Skeletal muscle tissue (tissue), 4 donors: ENCODE measurements around the gene DSCAML1. TPM values are rescaled to one million over a fixed set of nuclear protein-coding genes. Genes with fewer than 3 reads are reported as not detected.

Source experiments
- H3K27ac ChIP-seq: one replicate; pipeline ENCODE4 v1.7.0; 2013; ENCODE audit warnings: mild to moderate bottlenecking, low read depth, low read length, inconsistent platforms
- H3K27me3 ChIP-seq, 3 donors: one replicate each; pipeline ENCODE4 v1.7.0; 2013; ENCODE audit warnings: low read length in 3 of 3; ENCODE audit not compliant: control insufficient read depth in 3 of 3, insufficient read depth in 3 of 3
- H3K36me3 ChIP-seq, 3 donors: one replicate each; pipeline ENCODE4 v1.7.0; 2013; ENCODE audit warnings: low read length in 3 of 3; ENCODE audit not compliant: control insufficient read depth in 3 of 3, insufficient read depth in 3 of 3
- H3K4me1 ChIP-seq, 3 donors: one replicate each; pipeline ENCODE4 v1.7.0; 2013; ENCODE audit warnings: low read length in 3 of 3, mild to moderate bottlenecking in 3 of 3; ENCODE audit not compliant: control insufficient read depth in 3 of 3, insufficient read depth in 3 of 3
- H3K4me3 ChIP-seq, 3 donors: one replicate each; pipeline ENCODE4 v1.7.0; 2013; ENCODE audit warnings: low read length in 3 of 3
- H3K9ac ChIP-seq, 3 donors: one replicate each; pipeline ENCODE4 v1.7.0; 2013; ENCODE audit warnings: low read length in 3 of 3, mild to moderate bottlenecking in 3 of 3, moderate library complexity in 2 of 3, low read depth in 1 of 3
- H3K9me3 ChIP-seq, 3 donors: one replicate each; pipeline ENCODE4 v1.7.0; 2013; ENCODE audit warnings: low read length in 3 of 3; ENCODE audit not compliant: control insufficient read depth in 3 of 3
- total RNA-seq: library from RNA; depleted of rRNA; stranded (reverse); fragments of >200 nt; gene quantifications from one replicate; pipeline ENCODE4 v1.2.3, GENCODE V29; 2014
- donor health status: Osteomylitis.

The DSCAML1 gene
- total RNA-seq, 1 donor from 2014 or later: 0.52 TPM

GRCh38 chr11:117420598-117420997, 376.4 kb downstream of the DSCAML1 start:
- Histone ChIP-seq H3K36me3 (no peaks in the 10 kb centered on the region), H3K9me3 (no peaks in the 10 kb centered on the region), H3K4me1 (no peaks in the 10 kb centered on the region), H3K27ac (no peak overlapping the region), H3K27me3 (peaks cover 1 to 4% (median 2%) of the 10 kb centered on the region in 3 donors), H3K9ac (no peak overlapping the region), H3K4me3 (no peak overlapping the region)

DNA sequence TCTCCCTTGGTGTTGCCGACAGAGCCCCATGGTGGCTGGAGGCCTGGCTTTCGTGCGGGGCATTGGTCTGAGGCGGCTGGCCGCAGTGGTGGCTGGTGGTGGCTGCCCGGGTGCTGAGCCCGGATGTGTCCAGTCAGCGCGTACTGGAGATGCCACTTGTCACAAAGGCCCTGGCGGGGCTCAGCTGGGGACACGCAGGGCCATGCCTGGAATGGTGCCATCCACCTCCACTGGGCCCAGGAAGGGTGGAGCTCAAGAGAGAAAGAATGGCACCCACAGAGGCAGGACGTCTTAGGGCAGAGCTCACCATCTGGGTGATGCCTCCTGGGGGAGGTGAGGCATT, 376.9 kb downstream of the DSCAML1 start:
- no peaks in the 10 kb centered on the region for H3K36me3 ChIP-seq
- H3K4me1 ChIP-seq: no peaks in the 10 kb centered on the region
- no peak overlapping the region for H3K27ac ChIP-seq
- H3K9me3 ChIP-seq: no peaks in the 10 kb centered on the region
- H3K4me3 ChIP-seq: no peak overlapping the region
- H3K27me3 ChIP-seq: peaks cover 0 to 3% (median 2%) of the 10 kb centered on the region in 3 donors
- no peak overlapping the region for H3K9ac ChIP-seq

- H3K4me3 ChIP-seq: no peak overlapping the region
- H3K4me1 ChIP-seq: no peaks in the 10 kb centered on the region
- no peak overlapping the region for H3K27ac ChIP-seq
- no peak overlapping the region for H3K9ac ChIP-seq
- H3K27me3 ChIP-seq: peaks cover 0 to 3% (median 2%) of the 10 kb centered on the region in 3 donors
- no peaks in the 10 kb centered on the region for H3K9me3 ChIP-seq
- H3K36me3 ChIP-seq: no peaks in the 10 kb centered on the region
Measured at GRCh38 chr11:117419482-117420142, 377.4 kb downstream of the DSCAML1 start.

DNA sequence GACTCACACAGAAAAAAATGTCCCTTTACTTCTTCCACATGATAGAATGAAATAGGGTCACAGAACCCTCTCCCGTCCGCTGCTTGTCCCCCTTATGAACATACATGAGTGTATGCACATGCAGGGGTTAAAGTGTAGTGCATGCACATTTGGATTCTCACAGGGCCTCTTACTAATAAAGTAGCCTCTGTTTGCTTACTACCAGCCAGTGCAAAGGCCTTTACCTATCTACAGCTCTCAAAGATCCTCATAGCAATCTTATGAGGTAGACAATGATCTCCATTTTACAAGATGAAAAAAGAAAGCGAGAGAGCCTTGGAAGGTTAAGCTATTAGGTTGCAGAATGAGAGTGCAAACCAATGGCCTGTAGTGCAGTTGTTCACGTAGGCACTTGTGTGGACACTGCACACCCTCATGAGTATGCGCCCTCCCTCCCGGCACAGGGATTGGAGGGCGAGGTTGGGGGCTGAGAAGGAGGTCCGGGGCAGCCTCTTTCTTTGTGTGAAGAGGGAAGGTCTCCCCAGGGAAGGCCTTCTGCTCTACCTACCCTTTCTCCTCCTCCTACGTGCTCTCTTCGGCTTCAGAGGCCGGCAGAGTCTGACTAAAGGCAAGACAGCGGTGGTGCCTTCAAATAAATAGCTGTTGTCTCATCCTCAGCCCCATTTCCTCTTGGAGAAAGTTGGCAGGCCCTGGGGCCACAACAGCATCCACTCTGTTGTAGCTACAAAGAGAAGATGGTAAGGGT, 378.1 kb downstream of the DSCAML1 start:
- H3K4me1 ChIP-seq: no peaks in the 10 kb centered on the region
- H3K27ac ChIP-seq: no peak overlapping the region
- H3K36me3 ChIP-seq: no peaks in the 10 kb centered on the region
- no peak overlapping the region for H3K9ac ChIP-seq
- H3K4me3 ChIP-seq: no peak overlapping the region
- H3K9me3 ChIP-seq: no peaks in the 10 kb centered on the region
- peaks cover 0 to 3% (median 2%) of the 10 kb centered on the region in 3 donors for H3K27me3 ChIP-seq

DNA sequence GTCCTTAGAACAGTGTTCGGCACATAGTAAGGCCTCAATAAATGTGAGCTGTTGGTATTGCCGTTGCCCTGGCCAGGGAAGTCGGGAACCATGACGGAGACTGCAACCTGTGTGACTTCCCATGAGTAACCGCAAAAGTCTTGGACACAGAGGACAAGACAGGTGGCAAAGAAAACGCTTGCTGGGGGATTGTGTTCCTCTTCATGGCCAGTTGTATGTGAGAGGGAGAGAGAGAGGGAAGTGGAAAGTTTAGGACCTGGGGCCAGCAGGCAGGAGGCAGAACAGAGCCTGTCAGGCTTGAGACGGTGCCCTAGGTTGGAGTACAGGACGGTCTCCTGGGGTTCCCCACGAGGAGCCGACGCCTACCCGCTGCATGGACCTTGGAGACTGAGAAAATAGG, 379.2 kb downstream of the DSCAML1 start:
- Histone ChIP-seq H3K36me3 (no peaks in the 10 kb centered on the region), H3K27ac (no peak overlapping the region), H3K4me3 (no peak overlapping the region), H3K27me3 (peaks cover 0 to 2% (median 0%) of the 10 kb centered on the region in 3 donors), H3K4me1 (no peaks in the 10 kb centered on the region), H3K9ac (no peak overlapping the region), H3K9me3 (no peaks in the 10 kb centered on the region)

- Histone ChIP-seq H3K9me3 (no peaks in the 10 kb centered on the region), H3K36me3 (peaks cover 0 to 2% (median 0%) of the 10 kb centered on the region in 3 donors), H3K27ac (no peak overlapping the region), H3K4me1 (no peaks in the 10 kb centered on the region), H3K27me3 (peaks cover 0 to 2% (median 0%) of the 10 kb centered on the region in 3 donors), H3K4me3 (no peak overlapping the region), H3K9ac (no peak overlapping the region)
Measured at GRCh38 chr11:117417342-117417741, 379.7 kb downstream of the DSCAML1 start.

GRCh38 chr11:117415358-117415896, 381.6 kb downstream of the DSCAML1 start:
- Histone ChIP-seq H3K27me3 (no peaks in the 10 kb centered on the region), H3K9ac (no peak overlapping the region), H3K4me1 (no peaks in the 10 kb centered on the region), H3K27ac (no peak overlapping the region), H3K36me3 (peaks cover 4 to 8% (median 5%) of the 10 kb centered on the region in 3 donors), H3K4me3 (no peak overlapping the region), H3K9me3 (no peaks in the 10 kb centered on the region)

- no peak overlapping the region for H3K4me3 ChIP-seq
- no peaks in the 10 kb centered on the region for H3K9me3 ChIP-seq
- H3K4me1 ChIP-seq: no peaks in the 10 kb centered on the region
- no peak overlapping the region for H3K27ac ChIP-seq
- no peaks in the 10 kb centered on the region for H3K27me3 ChIP-seq
- peaks cover 5 to 10% (median 6%) of the 10 kb centered on the region in 3 donors for H3K36me3 ChIP-seq
- H3K9ac ChIP-seq: no peak overlapping the region
Measured at GRCh38 chr11:117414724-117415123, 382.3 kb downstream of the DSCAML1 start.

- H3K9ac ChIP-seq: no peak overlapping the region
Measured at GRCh38 chr11:117413616-117414015, 383.4 kb downstream of the DSCAML1 start.

GRCh38 chr11:117412653-117413275, 384.3 kb downstream of the DSCAML1 start:
- no peak overlapping the region for H3K9ac ChIP-seq
- no peak overlapping the region for H3K27ac ChIP-seq
- no peaks in the 10 kb centered on the region for H3K4me1 ChIP-seq
- H3K36me3 ChIP-seq: peaks cover 20 to 28% (median 24%) of the 10 kb centered on the region in 3 donors
- no peaks in the 10 kb centered on the region for H3K27me3 ChIP-seq
- no peak overlapping the region for H3K4me3 ChIP-seq
- no peaks in the 10 kb centered on the region for H3K9me3 ChIP-seq

More at GRCh38 chr11:117413616-117414015, 383.4 kb downstream of the DSCAML1 start:
- H3K27ac ChIP-seq: no peak overlapping the region
- no peaks in the 10 kb centered on the region for H3K9me3 ChIP-seq
- H3K27me3 ChIP-seq: no peaks in the 10 kb centered on the region
- no peaks in the 10 kb centered on the region for H3K4me1 ChIP-seq
- H3K36me3 ChIP-seq: peaks cover 11 to 20% (median 16%) of the 10 kb centered on the region in 3 donors
- no peak overlapping the region for H3K4me3 ChIP-seq
